Measurements from ENCODE around the gene SLC22A1. TPM values are rescaled to one million over a fixed set of nuclear protein-coding genes. Genes with fewer than 3 reads are reported as not detected.

The SLC22A1 gene
- polyA plus RNA-seq: 0.71 and 1.4 TPM in 2 replicates
- polyA minus RNA-seq: 0.97 and 1.2 TPM in 2 replicates

GRCh38 chr6:160121558-160121957 lies at the start of gene SLC22A1:
Gene SLC22A1 (plus strand): TSS chr6:160121815. CDS start chr6:160121936, 121 bp downstream.
- Histone ChIP-seq H3K27me3 (ENCODE audit: insufficient read depth, low read depth, low read length) (no peaks in the 10 kb centered on the region), H3F3A (ENCODE audit: insufficient read depth, low read length, poor library complexity, severe bottlenecking) (no peaks in the 10 kb centered on the region), H3K9me3 (ENCODE audit: low read length) (no peaks in the 10 kb centered on the region), H3K9ac (ENCODE audit: low read length) (no peak within 1 kb of the TSS), H3K4me2 (ENCODE audit: low read length) (no peak within 1 kb of the TSS), H3K4me3 (ENCODE audit: low read length) (no peak within 1 kb of the TSS), H2AFZ (ENCODE audit: low read depth, low read length) (no peak within 1 kb of the TSS), H4K20me1 (ENCODE audit: insufficient read depth) (no peaks in the 10 kb centered on the region), H3K9me2 (ENCODE audit: insufficient read depth, low read length) (no peaks in the 10 kb centered on the region), H3K79me2 (replicated peaks; ENCODE audit: insufficient read depth, low read length) (no peaks in the 10 kb centered on the region), H3K27ac (ENCODE audit: low read length) (no peak within 1 kb of the TSS), H3K36me3 (ENCODE audit: insufficient read depth, low read length) (no peaks in the 10 kb centered on the region)
- TF ChIP-seq EZH2 (IDR thresholded peaks at IDR 0.05; ENCODE audit: borderline replicate concordance, insufficient read depth, low read length, poor library complexity, severe bottlenecking) (no peak), RAD21 (conservative IDR thresholded peaks at IDR 0.05) (no peak), SMC3 (conservative IDR thresholded peaks at IDR 0.05; ENCODE audit: poor library complexity) (no peak), EP300 (conservative IDR thresholded peaks at IDR 0.05; ENCODE audit: poor library complexity, severe bottlenecking) (no peak), REST (IDR thresholded peaks at IDR 0.05; ENCODE audit: borderline replicate concordance) (no peak), MXI1 (conservative IDR thresholded peaks at IDR 0.05; ENCODE audit: poor library complexity, severe bottlenecking) (no peak), POLR2AphosphoS5 (IDR thresholded peaks at IDR 0.05) (no peak), TAF1 (IDR thresholded peaks at IDR 0.05; ENCODE audit: low read depth) (no peak)
- TF ChIP-seq, protein P1, sequence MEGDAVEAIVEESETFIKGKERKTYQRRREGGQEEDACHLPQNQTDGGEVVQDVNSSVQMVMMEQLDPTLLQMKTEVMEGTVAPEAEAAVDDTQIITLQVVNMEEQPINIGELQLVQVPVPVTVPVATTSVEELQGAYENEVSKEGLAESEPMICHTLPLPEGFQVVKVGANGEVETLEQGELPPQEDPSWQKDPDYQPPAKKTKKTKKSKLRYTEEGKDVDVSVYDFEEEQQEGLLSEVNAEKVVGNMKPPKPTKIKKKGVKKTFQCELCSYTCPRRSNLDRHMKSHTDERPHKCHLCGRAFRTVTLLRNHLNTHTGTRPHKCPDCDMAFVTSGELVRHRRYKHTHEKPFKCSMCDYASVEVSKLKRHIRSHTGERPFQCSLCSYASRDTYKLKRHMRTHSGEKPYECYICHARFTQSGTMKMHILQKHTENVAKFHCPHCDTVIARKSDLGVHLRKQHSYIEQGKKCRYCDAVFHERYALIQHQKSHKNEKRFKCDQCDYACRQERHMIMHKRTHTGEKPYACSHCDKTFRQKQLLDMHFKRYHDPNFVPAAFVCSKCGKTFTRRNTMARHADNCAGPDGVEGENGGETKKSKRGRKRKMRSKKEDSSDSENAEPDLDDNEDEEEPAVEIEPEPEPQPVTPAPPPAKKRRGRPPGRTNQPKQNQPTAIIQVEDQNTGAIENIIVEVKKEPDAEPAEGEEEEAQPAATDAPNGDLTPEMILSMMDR (IDR thresholded peaks at IDR 0.05; ENCODE audit: poor library complexity, severe bottlenecking): no peak

GRCh38 chr6:160073272-160073671 lies 48.3 kb upstream of the SLC22A1 start:
- Histone ChIP-seq H3K4me3 (ENCODE audit: low read length) (no peak overlapping the region), H3K27me3 (ENCODE audit: insufficient read depth, low read depth, low read length) (no peaks in the 10 kb centered on the region), H3K4me2 (ENCODE audit: low read length) (no peak overlapping the region), H3K9ac (ENCODE audit: low read length) (no peak overlapping the region), H3K79me2 (replicated peaks; ENCODE audit: insufficient read depth, low read length) (no peaks in the 10 kb centered on the region), H3K36me3 (ENCODE audit: insufficient read depth, low read length) (peaks cover 13% of the 10 kb centered on the region), H4K20me1 (ENCODE audit: insufficient read depth) (no peaks in the 10 kb centered on the region), H2AFZ (ENCODE audit: low read depth, low read length) (no peak overlapping the region), H3K27ac (ENCODE audit: low read length) (no peak overlapping the region), H3F3A (ENCODE audit: insufficient read depth, low read length, poor library complexity, severe bottlenecking) (no peaks in the 10 kb centered on the region), H3K9me3 (ENCODE audit: low read length) (no peaks in the 10 kb centered on the region), H3K9me2 (ENCODE audit: insufficient read depth, low read length) (no peaks in the 10 kb centered on the region)
- TF ChIP-seq SMC3 (conservative IDR thresholded peaks at IDR 0.05; ENCODE audit: poor library complexity) (no peak), REST (IDR thresholded peaks at IDR 0.05; ENCODE audit: borderline replicate concordance) (no peak), RAD21 (conservative IDR thresholded peaks at IDR 0.05) (no peak), EP300 (conservative IDR thresholded peaks at IDR 0.05; ENCODE audit: poor library complexity, severe bottlenecking) (no peak), POLR2AphosphoS5 (IDR thresholded peaks at IDR 0.05) (no peak), MXI1 (conservative IDR thresholded peaks at IDR 0.05; ENCODE audit: poor library complexity, severe bottlenecking) (no peak), TAF1 (IDR thresholded peaks at IDR 0.05; ENCODE audit: low read depth) (no peak), EZH2 (IDR thresholded peaks at IDR 0.05; ENCODE audit: borderline replicate concordance, insufficient read depth, low read length, poor library complexity, severe bottlenecking) (no peak)
- TF ChIP-seq, protein P1 (IDR thresholded peaks at IDR 0.05; ENCODE audit: poor library complexity, severe bottlenecking): no peak
